GM12878 (cell line): ENCODE measurements around the gene TSFM. TPM values are rescaled to one million over a fixed set of nuclear protein-coding genes. Genes with fewer than 3 reads are reported as not detected.

Source experiments
- ATAC-seq: fragments of 200-7000 bp; cut with Tn5 transposase; 3 replicates; pipeline ENCODE4 v1.9.1; 2020; ENCODE audit warnings: mild to moderate bottlenecking, moderate library complexity
- BruUV-seq: library from RNA; stranded (reverse); fragments of 400-500 nt; replicated peaks from 2 replicates; lab custom pipeline; 2021; lab: Mats Ljungman, UMichigan
- CTCF ChIA-PET: fragments of 300-600 bp; sonication (Branson Sonifier 250); formaldehyde crosslinking; extraction: SDS; loops from one replicate; lab custom pipeline; 2021; ENCODE audit warnings: inconsistent platforms; lab: Yijun Ruan, JAX
- POLR2A ChIA-PET: fragments of 350-600 bp; formaldehyde crosslinking; extraction: SDS; loops from one replicate; lab custom pipeline; 2021; ENCODE audit warnings: inconsistent platforms; lab: Charles Lee
- RAD21 ChIA-PET: fragments of 300-600 bp; sonication (Branson Sonifier 250); formaldehyde crosslinking; loops from one replicate; lab custom pipeline; 2023; ENCODE audit warnings: antibody characterized with exemption; ENCODE audit not compliant: unreplicated experiment; lab: Charles Lee
- SMC1A ChIA-PET: fragments of 300-600 bp; sonication (Branson Sonifier 250); formaldehyde crosslinking; loops from one replicate; lab custom pipeline; 2023; ENCODE audit not compliant: unreplicated experiment, uncharacterized antibody; lab: Charles Lee
- DNase-seq: peaks from one replicate; pipeline ENCODE4 v3.0.0-alpha.2; 2011; ENCODE audit warnings: low read depth, low spot score
- FAIRE-seq: peaks from 3 replicates; lab custom pipeline; 2011; peaks lifted over from hg19 to GRCh38; lab: Jason Lieb, UNC
- H2AFZ ChIP-seq: 2 replicates; pipeline ENCODE4 v1.6.0; 2011; ENCODE audit warnings: low read depth, low read length, control low read depth; ENCODE audit not compliant: control insufficient read depth
- H3K27ac ChIP-seq: 2 replicates; pipeline ENCODE4 v1.5.1; 2011; ENCODE audit warnings: control low read depth; ENCODE audit not compliant: control insufficient read depth, insufficient read depth
- H3K27me3 ChIP-seq, 2 experiments: replicated peaks in 1 of 2; 2 replicates each; pipeline versions ENCODE4 v1.6.0 to v1.6.1; 2011; ENCODE audit warnings: low read length in 1 of 2; ENCODE audit not compliant: control insufficient read depth in 2 of 2, insufficient read depth in 2 of 2
- H3K36me3 ChIP-seq, 2 experiments: 2 replicates each; pipeline ENCODE4 v1.5.1; 2011; ENCODE audit warnings: low read length in 1 of 2; ENCODE audit not compliant: control insufficient read depth in 2 of 2, insufficient read depth in 2 of 2
- H3K4me1 ChIP-seq: 2 replicates; pipeline ENCODE4 v1.6.1; 2011; ENCODE audit warnings: mild to moderate bottlenecking, low read length, moderate library complexity, mixed read lengths; ENCODE audit not compliant: control insufficient read depth, insufficient read depth
- H3K4me2 ChIP-seq: 2 replicates; pipeline ENCODE4 v1.6.0; 2011; ENCODE audit warnings: control low read depth; ENCODE audit not compliant: control insufficient read depth, insufficient read depth
- H3K4me3 ChIP-seq: fragments of 200-600 bp; sonication (generic); 2 replicates; pipeline ENCODE4 v1.5.1; 2016
- H3K79me2 ChIP-seq: 2 replicates; pipeline ENCODE4 v1.6.0; 2011; ENCODE audit warnings: low read length; ENCODE audit not compliant: control insufficient read depth, insufficient read depth
- H3K9ac ChIP-seq: 2 replicates; pipeline ENCODE4 v1.8.0; 2011; ENCODE audit warnings: low read length, control low read depth, mixed read lengths; ENCODE audit not compliant: control insufficient read depth, insufficient read depth
- H3K9me3 ChIP-seq: replicated peaks from 3 replicates; pipeline ENCODE4 v1.5.1; 2011; ENCODE audit warnings: mild to moderate bottlenecking, low read length; ENCODE audit not compliant: control insufficient read depth, insufficient read depth
- H4K20me1 ChIP-seq: 2 replicates; pipeline ENCODE4 v1.6.0; 2011; ENCODE audit not compliant: control insufficient read depth, insufficient read depth
- BMI1 ChIP-seq: fragments of 450-650 bp; IDR thresholded peaks from 2 replicates; pipeline ENCODE4 v1.6.1; 2016; ENCODE audit warnings: mild to moderate bottlenecking, moderate library complexity, borderline replicate concordance
- CREM ChIP-seq: IDR thresholded peaks from 2 replicates; pipeline ENCODE4 v1.6.1; 2014; ENCODE audit warnings: antibody characterized with exemption, low read depth
- EED ChIP-seq: sonication (generic); IDR thresholded peaks from 2 replicates; pipeline ENCODE4 v1.6.1; 2016; ENCODE audit warnings: antibody characterized with exemption, low read depth
- EP300 ChIP-seq, 2 experiments: fragments of 150-350 bp in 1 of 2; IDR thresholded peaks; 2 replicates each; pipeline ENCODE4 v1.6.1; 2011 to 2012; ENCODE audit warnings: low read depth in 2 of 2, low read length in 2 of 2, borderline replicate concordance in 1 of 2, improper control_type of control experiment in 1 of 2, inconsistent platforms in 1 of 2; ENCODE audit not compliant: control insufficient read depth in 1 of 2
- FOXK2 ChIP-seq: fragments of 450-650 bp; IDR thresholded peaks from 2 replicates; pipeline ENCODE4 v1.6.1; 2017; ENCODE audit warnings: mild to moderate bottlenecking, moderate library complexity
- FOXM1 ChIP-seq: IDR thresholded peaks from 2 replicates; pipeline ENCODE4 v1.6.1; 2012; ENCODE audit warnings: low read depth, mild to moderate bottlenecking, inconsistent platforms, low read length, moderate library complexity
- IKZF1 ChIP-seq: fragments of 450-650 bp; conservative IDR thresholded peaks from 2 replicates; pipeline ENCODE4 v1.6.1; 2017; ENCODE audit warnings: antibody characterized with exemption, mild to moderate bottlenecking
- JUNB ChIP-seq: IDR thresholded peaks from 2 replicates; pipeline ENCODE4 v1.6.1; 2016; ENCODE audit warnings: antibody characterized with exemption, mild to moderate bottlenecking
- LARP7 ChIP-seq: fragments of 450-650 bp; IDR thresholded peaks from 2 replicates; pipeline ENCODE4 v1.6.1; 2017; ENCODE audit warnings: mild to moderate bottlenecking
- MEF2B ChIP-seq: fragments of 450-650 bp; IDR thresholded peaks from 2 replicates; pipeline ENCODE4 v1.6.1; 2018; ENCODE audit warnings: mild to moderate bottlenecking, moderate library complexity; ENCODE audit not compliant: partially characterized antibody, poor library complexity, severe bottlenecking
- NR2F1 ChIP-seq: fragments of 450-650 bp; conservative IDR thresholded peaks from 2 replicates; pipeline ENCODE4 v1.6.1; 2017; ENCODE audit warnings: mild to moderate bottlenecking
- POLR2A ChIP-seq: IDR thresholded peaks from 2 replicates; pipeline ENCODE4 v1.6.1; 2011; ENCODE audit warnings: low read depth, mild to moderate bottlenecking, low read length
- RB1 ChIP-seq: fragments of 450-650 bp; formaldehyde crosslinking; IDR thresholded peaks from 2 replicates; pipeline ENCODE4 v1.6.1; 2017; ENCODE audit warnings: mild to moderate bottlenecking, borderline replicate concordance
- TCF3 ChIP-seq: IDR thresholded peaks from 2 replicates; pipeline ENCODE4 v1.6.1; 2012; ENCODE audit warnings: low read depth, mild to moderate bottlenecking, low read length, borderline replicate concordance; ENCODE audit not compliant: insufficient read depth
- ZBTB11 ChIP-seq: fragments of 450-650 bp; formaldehyde crosslinking; IDR thresholded peaks from 2 replicates; pipeline ENCODE4 v1.5.0; 2022; ENCODE audit warnings: mild to moderate bottlenecking, missing genetic modification characterization
- ZNF207 ChIP-seq: fragments of 450-650 bp; IDR thresholded peaks from 2 replicates; pipeline ENCODE4 v1.6.1; 2014; ENCODE audit warnings: antibody characterized with exemption, mild to moderate bottlenecking, borderline replicate concordance
- ZNF24 ChIP-seq: fragments of 450-650 bp; IDR thresholded peaks from 2 replicates; pipeline ENCODE4 v1.6.1; 2017; ENCODE audit warnings: antibody characterized with exemption, mild to moderate bottlenecking
- WGBS: methylation state at CpG from one replicate; pipeline ENCODE4 v1.1.6; 2016; ENCODE audit warnings: low lambda C conversion rate; ENCODE audit not compliant: insufficient replicate concordance, insufficient coverage; ENCODE audit errors: missing lambda C conversion rate; 5-methylcytosine and 5-hydroxymethylcytosine counted together
- in situ Hi-C: fragments of 300-500 bp; cut with MboI; formaldehyde crosslinking; loops from 9 replicates; pipeline ENCODE4 v1.14.3; 2018; ENCODE audit warnings: mixed read lengths
- intact Hi-C: fragments of 100-400 bp; cut with micrococcal nuclease; formaldehyde crosslinking; loops from one replicate; pipeline ENCODE4 v1.14.2; 2022; ENCODE audit not compliant: unreplicated experiment
- polyA plus RNA-seq, 11 experiments: library from polyadenylated mRNA; depleted of rRNA in 4 of 11; unstranded in 6 of 11; stranded (reverse) in 5 of 11; fragments of >200 nt; fragmentation: Nextera tagmentation in 4 of 11; fragmentation: Illumina TruSeq in 1 of 11; extraction: Ambion mirVana in 4 of 11; extraction: Trizol in 1 of 11; gene quantifications; 1 replicate in 1 of 11; 2 replicates in 10 of 11; pipeline versions ENCODE4 v1.2.1 to v1.2.3, GENCODE V29; 2011 to 2016; ENCODE audit warnings: inconsistent platforms in 2 of 11, missing spikeins in 2 of 11, low read depth in 1 of 11
- total RNA-seq, 4 experiments: library from RNA; depleted of rRNA in 3 of 4; stranded (reverse); fragments of >200 nt in 3 of 4; fragmentation: Illumina TruSeq in 1 of 4; extraction: Trizol in 1 of 4; gene quantifications; 2 replicates each; pipeline versions ENCODE4 v1.2.1 to v1.2.3, GENCODE V29; 2013 to 2021
- TF ChIP-seq, protein P1 (sequence below): fragments of 450-650 bp; IDR thresholded peaks from 2 replicates; pipeline ENCODE4 v1.6.1; 2017; ENCODE audit warnings: low read depth, mild to moderate bottlenecking, moderate library complexity

TSFM gene
- total and polyA plus RNA-seq, 10 of the 15 experiments (the other 5 are each of a cell fraction or from before 2014, with no cell fraction given), result 36.7 to 132 (median 45.6) TPM

DNA sequence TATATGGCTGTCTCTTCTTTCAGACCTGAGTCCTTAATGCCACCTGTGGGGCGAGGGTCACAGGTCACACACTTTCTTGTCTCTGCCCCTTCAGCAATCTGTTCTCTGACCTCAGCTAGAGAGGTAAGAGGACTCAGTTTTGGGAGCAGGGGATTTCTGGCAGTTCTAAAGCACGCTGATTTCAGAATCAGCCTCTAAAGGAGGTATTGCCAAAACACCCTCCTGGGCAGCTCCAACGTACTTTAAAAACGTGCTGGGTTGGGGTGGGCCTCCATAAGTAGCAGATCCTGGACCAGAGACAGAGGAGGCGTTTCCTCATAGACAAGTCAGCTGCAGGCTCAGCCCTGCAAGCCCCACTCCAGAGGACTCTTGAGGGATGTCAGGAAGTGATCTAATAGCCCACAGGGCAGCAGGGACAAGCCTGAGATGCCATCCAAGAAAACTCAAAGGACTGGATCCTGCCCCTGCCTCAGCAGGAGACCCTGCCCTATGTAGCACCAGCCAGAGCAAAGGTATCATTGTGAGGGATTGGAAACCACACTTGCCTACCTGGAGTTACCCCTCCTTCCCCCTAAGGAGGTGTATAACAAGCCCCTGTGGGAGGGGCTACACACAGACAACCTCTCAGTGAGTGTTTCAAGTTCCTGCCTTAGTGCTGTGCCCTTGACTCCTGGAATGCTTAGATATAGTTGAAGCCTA lies 55.4 kb downstream of the TSFM start:
- Histone ChIP-seq H3K79me2 (peaks cover 88% of the 10 kb centered on the region), H3K9me3 (no peaks in the 10 kb centered on the region), H3K27me3 (no peaks in the 10 kb centered on the region), H3K9ac (no peak overlapping the region), H4K20me1 (peaks cover 8% of the 10 kb centered on the region), H3K36me3 (no peaks in the 10 kb centered on the region), H3K4me1 (peaks cover 92% of the 10 kb centered on the region), H3K4me2 (peak overlapping the region; percentile 83), H3K27ac (peak overlapping the region; percentile 54), H2AFZ (no peak overlapping the region), H3K4me3 (peak overlapping the region; percentile 46; the same call in 1 of the 2 replicates)
- intact Hi-C loops (no loop called here), in situ Hi-C loops (no loop called here)
- BruUV-seq, result no TSS peak
- POLR2A ChIA-PET, result interaction anchor here (1.3 to 8.1 kb wide), 3 partner anchors 8 to 104 kb away, joined by 3 to 112 read pairs (median 25); partner anchors contain the start of genes ATP23 and CTDSP2
- WGBS, result 2% methylated on average over 5 of the region's 5 CpGs
- DNase-seq, result no peak
- CTCF ChIA-PET, result interaction anchor here (0.8 to 8.4 kb wide), 4 partner anchors 7 to 67 kb away, joined by 3 to 226 read pairs (median 76); partner anchors contain the start of gene CTDSP2
- TF ChIP-seq NR2F1 (peak; percentile 37), ZNF24 (no peak), POLR2A (0 out of 2 replicates have a peak, but pooled peaks have one; percentile 17), JUNB (no peak), ZBTB11 (no peak), CREM (no peak), TCF3 (no peak), RB1 (no peak), ZNF207 (no peak), BMI1 (no peak), IKZF1 (0 out of 2 replicates have a peak, but pooled peaks have one; percentile 19), LARP7 (no peak), MEF2B (no peak), EP300 (IDR thresholded peaks at IDR 0.05; ENCODE audit: borderline replicate concordance in 1 of 2, control insufficient read depth in 1 of 2, low read depth in 2 of 2, low read length in 2 of 2) (no peak), FOXM1 (no peak), FOXK2 (no peak), EED (peak; percentile 57; the same call in 1 of the 2 replicates)
- TF ChIP-seq, protein P1, sequence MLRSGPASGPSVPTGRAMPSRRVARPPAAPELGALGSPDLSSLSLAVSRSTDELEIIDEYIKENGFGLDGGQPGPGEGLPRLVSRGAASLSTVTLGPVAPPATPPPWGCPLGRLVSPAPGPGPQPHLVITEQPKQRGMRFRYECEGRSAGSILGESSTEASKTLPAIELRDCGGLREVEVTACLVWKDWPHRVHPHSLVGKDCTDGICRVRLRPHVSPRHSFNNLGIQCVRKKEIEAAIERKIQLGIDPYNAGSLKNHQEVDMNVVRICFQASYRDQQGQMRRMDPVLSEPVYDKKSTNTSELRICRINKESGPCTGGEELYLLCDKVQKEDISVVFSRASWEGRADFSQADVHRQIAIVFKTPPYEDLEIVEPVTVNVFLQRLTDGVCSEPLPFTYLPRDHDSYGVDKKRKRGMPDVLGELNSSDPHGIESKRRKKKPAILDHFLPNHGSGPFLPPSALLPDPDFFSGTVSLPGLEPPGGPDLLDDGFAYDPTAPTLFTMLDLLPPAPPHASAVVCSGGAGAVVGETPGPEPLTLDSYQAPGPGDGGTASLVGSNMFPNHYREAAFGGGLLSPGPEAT, result no peak
- no peak for FAIRE-seq
- peak; percentile 39 for ATAC-seq
- SMC1A ChIA-PET, result interaction anchor here (0.7 to 17.6 kb wide), 7 partner anchors 8 to 63 kb away, joined by 3 to 416 read pairs (median 5); partner anchors contain the start of gene TSFM
- RAD21 ChIA-PET, result interaction anchor here (0.9 to 8.5 kb wide), 5 partner anchors 7 to 104 kb away, joined by 3 to 273 read pairs (median 6); partner anchors contain the start of genes ATP23 and CTDSP2
